BLaER1 treated with 17β-estradiol and CSF1 and Interleukin-3, amounts not matched to agents 10 nM and 100 nM (cell line): ENCODE results near the gene ACTBL2.

Experiments used
- H3K27ac ChIP-seq, 11 experiments: shearing (Covaris generic); formaldehyde crosslinking; 2 replicates each; pipeline ENCODE4 v1.8.1; 2022
- H3K27me3 ChIP-seq, 11 experiments: shearing (Covaris generic); formaldehyde crosslinking; 2 replicates each; pipeline ENCODE4 v1.8.1; 2022
- H3K36me3 ChIP-seq, 11 experiments: shearing (Covaris generic); formaldehyde crosslinking; 2 replicates each; pipeline ENCODE4 v1.8.1; 2022
- H3K4me1 ChIP-seq, 10 experiments: shearing (Covaris generic); formaldehyde crosslinking; 2 replicates each; pipeline ENCODE4 v1.8.1; 2022
- H3K4me2 ChIP-seq, 11 experiments: shearing (Covaris generic); formaldehyde crosslinking; 2 replicates each; pipeline ENCODE4 v1.8.1; 2022
- H3K4me3 ChIP-seq, 10 experiments: shearing (Covaris generic); formaldehyde crosslinking; 2 replicates each; pipeline ENCODE4 v1.8.1; 2022
- H3K9ac ChIP-seq, 11 experiments: shearing (Covaris generic); formaldehyde crosslinking; 2 replicates each; pipeline ENCODE4 v1.8.1; 2022
- H3K9me3 ChIP-seq, 11 experiments: shearing (Covaris generic); formaldehyde crosslinking; replicated peaks in 1 of 11; 2 replicates each; pipeline ENCODE4 v1.8.1; 2022
- H4K20me1 ChIP-seq, 11 experiments: shearing (Covaris generic); formaldehyde crosslinking; 2 replicates each; pipeline ENCODE4 v1.8.1; 2022
- Cebpa-rat ChIP-seq, 11 experiments: shearing (Covaris generic); IDR thresholded peaks; 2 replicates each; pipeline ENCODE4 v1.8.1; 2022

The ACTBL2 gene

GRCh38 chr5:57434227-57434640 is 48.4 kb downstream of the ACTBL2 start:
- Histone ChIP-seq H4K20me1 (no peaks in the 10 kb centered on the region), H3K4me2 (no peak overlapping the region), H3K27me3 (no peaks in the 10 kb centered on the region), H3K36me3 (no peaks in the 10 kb centered on the region), H3K27ac (no peak overlapping the region), H3K9ac (no peak overlapping the region), H3K4me1 (peaks cover 0 to 27% (median 16%) of the 10 kb centered on the region in 10 experiments; a peak in 15 of 20 replicates), H3K9me3 (peaks cover 0 to 8% (median 0%) of the 10 kb centered on the region in 11 experiments; a peak in 5 of 22 replicates), H3K4me3 (no peak overlapping the region)
- no peak for TF ChIP-seq Cebpa-rat (IDR thresholded peaks at IDR 0.05)

DNA sequence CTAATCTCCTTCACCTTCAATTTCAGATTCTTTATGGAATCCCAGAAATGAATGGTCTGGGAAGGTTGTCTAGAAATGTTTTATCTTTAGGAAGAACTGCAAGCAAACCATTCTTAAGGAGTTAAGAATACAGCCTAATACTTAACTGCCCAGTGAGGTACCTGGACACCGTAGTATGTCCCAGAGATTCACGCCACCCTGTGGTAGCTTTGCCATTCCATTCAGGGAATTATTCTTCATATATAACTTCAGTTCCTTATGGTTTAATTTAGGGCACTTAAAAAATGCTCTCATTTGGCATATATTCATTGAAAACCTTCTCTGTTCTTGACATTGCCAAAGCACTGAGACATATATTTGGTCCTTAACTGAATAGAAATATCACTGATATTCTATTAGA is 49.7 kb downstream of the ACTBL2 start:
- peaks cover 0 to 13% (median 4%) of the 10 kb centered on the region in 10 experiments; a peak in 14 of 20 replicates for H3K4me1 ChIP-seq
- no peaks in the 10 kb centered on the region; a peak in 1 of 22 replicates for H4K20me1 ChIP-seq
- no peaks in the 10 kb centered on the region for H3K36me3 ChIP-seq
- TF ChIP-seq Cebpa-rat (IDR thresholded peaks at IDR 0.05), result no peak
- no peak overlapping the region for H3K4me2 ChIP-seq
- no peak overlapping the region for H3K9ac ChIP-seq
- peaks cover 0 to 6% (median 0%) of the 10 kb centered on the region in 11 experiments; a peak in 4 of 22 replicates for H3K9me3 ChIP-seq
- no peak overlapping the region for H3K27ac ChIP-seq
- no peaks in the 10 kb centered on the region for H3K27me3 ChIP-seq
- no peak overlapping the region for H3K4me3 ChIP-seq

DNA sequence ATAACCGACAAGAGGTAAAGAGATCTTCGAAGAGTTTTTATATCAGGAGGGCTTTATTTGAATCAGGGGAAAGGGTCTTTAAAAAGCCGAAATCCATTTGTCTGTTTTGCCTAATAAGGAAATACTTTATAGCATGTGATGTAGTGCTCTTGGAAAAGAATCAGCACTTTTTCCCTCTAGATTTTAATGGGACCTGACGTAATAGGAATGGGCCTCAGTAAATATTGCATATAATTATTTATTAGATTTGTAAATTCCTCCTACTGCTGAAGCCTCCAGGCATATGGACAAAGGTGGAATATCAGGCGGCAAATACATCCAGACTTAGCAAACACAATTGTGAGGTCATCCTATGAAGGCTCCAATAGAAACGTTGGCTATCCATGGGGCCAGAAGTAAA is 50.9 kb downstream of the ACTBL2 start:
- H4K20me1 ChIP-seq, result no peaks in the 10 kb centered on the region; a peak in 1 of 22 replicates
- no peak overlapping the region for H3K9ac ChIP-seq
- no peaks in the 10 kb centered on the region for H3K27me3 ChIP-seq
- no peak overlapping the region for H3K4me2 ChIP-seq
- no peak overlapping the region for H3K4me3 ChIP-seq
- H3K36me3 ChIP-seq, result no peaks in the 10 kb centered on the region
- H3K27ac ChIP-seq, result no peak overlapping the region
- TF ChIP-seq Cebpa-rat (IDR thresholded peaks at IDR 0.05), result no peak
- H3K9me3 ChIP-seq, result peaks cover 0 to 10% (median 0%) of the 10 kb centered on the region in 11 experiments; a peak in 5 of 22 replicates
- peaks cover 0 to 2% (median 0%) of the 10 kb centered on the region in 10 experiments; a peak in 3 of 20 replicates for H3K4me1 ChIP-seq
